HepG2 (cell line): Measurements from ENCODE around the gene KAT6B. TPM values are rescaled to one million over a fixed set of nuclear protein-coding genes. Genes with fewer than 3 reads are reported as not detected.

Experiments
- CHD2 ChIP-seq: IDR thresholded peaks from 2 replicates; pipeline ENCODE4 v1.6.1; 2011; ENCODE audit warnings: low read depth, low read length, improper control_type of control experiment
- IRF2 ChIP-seq: IDR thresholded peaks from 2 replicates; pipeline ENCODE4 v1.6.1; 2018; ENCODE audit warnings: missing genetic modification reagents, missing compliant biosample characterization
- MAF1 ChIP-seq: sonication (generic); formaldehyde crosslinking; IDR thresholded peaks from 2 replicates; pipeline ENCODE4 v1.5.0; 2020; ENCODE audit warnings: missing genetic modification reagents, borderline replicate concordance
- MXD4 ChIP-seq: IDR thresholded peaks from 2 replicates; pipeline ENCODE4 v1.6.1; 2016; ENCODE audit warnings: mild to moderate bottlenecking, missing biosample characterization, missing genetic modification reagents
- NR2F6 ChIP-seq, 2 experiments: IDR thresholded peaks; 2 replicates each; pipeline ENCODE4 v1.6.1; 2016; ENCODE audit warnings: antibody characterized with exemption in 1 of 2, mild to moderate bottlenecking in 1 of 2
- RBM22 ChIP-seq: fragments of 200-400 bp; formaldehyde crosslinking; optimal IDR thresholded peaks from 2 replicates; pipeline ENCODE3; 2017; ENCODE audit warnings: mild to moderate bottlenecking, low read length, moderate library complexity
- RCOR2 ChIP-seq: IDR thresholded peaks from 2 replicates; pipeline ENCODE4 v1.6.1; 2016; ENCODE audit warnings: missing biosample characterization, missing genetic modification reagents
- SIX4 ChIP-seq: sonication (generic); formaldehyde crosslinking; IDR thresholded peaks from 2 replicates; pipeline ENCODE4 v1.4.0; 2020; ENCODE audit warnings: missing genetic modification reagents
- SNAPC2 ChIP-seq: sonication (generic); formaldehyde crosslinking; IDR thresholded peaks from 2 replicates; pipeline ENCODE4 v1.8.1; 2022; ENCODE audit warnings: mild to moderate bottlenecking, missing genetic modification reagents
- SP140L ChIP-seq: sonication (generic); formaldehyde crosslinking; IDR thresholded peaks from 2 replicates; pipeline ENCODE4 v1.4.0; 2020; ENCODE audit warnings: missing genetic modification reagents, borderline replicate concordance
- TBL1XR1 ChIP-seq: fragments of 150-350 bp; IDR thresholded peaks from 2 replicates; pipeline ENCODE4 v1.6.1; 2014; ENCODE audit warnings: borderline replicate concordance, low read length; ENCODE audit not compliant: partially characterized antibody
- ZNF225 ChIP-seq: sonication (generic); formaldehyde crosslinking; IDR thresholded peaks from 2 replicates; pipeline ENCODE4 v1.4.0; 2020; ENCODE audit warnings: mild to moderate bottlenecking, missing genetic modification reagents
- polyA plus RNA-seq, 8 experiments: library from polyadenylated mRNA; depleted of rRNA in 3 of 8; stranded (reverse) in 7 of 8; unstranded in 1 of 8; fragments of >200 nt; fragmentation: Illumina TruSeq in 4 of 8; extraction: Trizol in 4 of 8; gene quantifications; 2 replicates each; pipeline versions ENCODE4 v1.2.1 to v1.2.3, GENCODE V29; 2011 to 2016; ENCODE audit warnings: low read depth in 4 of 8, missing spikeins in 1 of 8, mixed read lengths in 1 of 8; ENCODE audit not compliant: insufficient read depth in 1 of 8
- total RNA-seq, 5 experiments: library from RNA; depleted of rRNA; stranded (reverse); fragments of >200 nt; fragmentation: Illumina TruSeq; extraction: Trizol; gene quantifications; 2 replicates each; pipeline ENCODE4 v1.2.3, GENCODE V29; 2016; ENCODE audit warnings: low read depth in 1 of 5
- TF ChIP-seq, protein P1 (sequence below): sonication (generic); formaldehyde crosslinking; IDR thresholded peaks from 2 replicates; pipeline ENCODE4 v1.4.0; 2020; ENCODE audit warnings: mild to moderate bottlenecking, missing genetic modification reagents
- TF ChIP-seq, protein P2 (sequence below): sonication (generic); formaldehyde crosslinking; IDR thresholded peaks from 2 replicates; pipeline ENCODE4 v1.8.0; 2022; ENCODE audit warnings: missing genetic modification reagents, mild to moderate bottlenecking, inconsistent platforms, borderline replicate concordance
- TF ChIP-seq, protein P3 (sequence below): sonication (generic); formaldehyde crosslinking; IDR thresholded peaks from 2 replicates; pipeline ENCODE4 v1.5.1; 2020; ENCODE audit warnings: missing genetic modification reagents, mild to moderate bottlenecking, borderline replicate concordance
- TF ChIP-seq, protein P4 (sequence below): IDR thresholded peaks from 2 replicates; pipeline ENCODE4 v1.6.1; 2016
- TF ChIP-seq, protein P5 (sequence below): sonication (generic); formaldehyde crosslinking; IDR thresholded peaks from 2 replicates; pipeline ENCODE4 v1.8.0; 2022; ENCODE audit warnings: mild to moderate bottlenecking, missing genetic modification reagents, moderate library complexity
- TF ChIP-seq, protein P6 (sequence below): IDR thresholded peaks from 2 replicates; pipeline ENCODE4 v1.4.0; 2020; ENCODE audit warnings: mild to moderate bottlenecking, missing genetic modification reagents

Gene KAT6B
- total and polyA plus RNA-seq, 2 of the 13 experiments (the other 11 are each of a cell fraction or from before 2014, with no cell fraction given) = 3.0 to 9.5 TPM

DNA sequence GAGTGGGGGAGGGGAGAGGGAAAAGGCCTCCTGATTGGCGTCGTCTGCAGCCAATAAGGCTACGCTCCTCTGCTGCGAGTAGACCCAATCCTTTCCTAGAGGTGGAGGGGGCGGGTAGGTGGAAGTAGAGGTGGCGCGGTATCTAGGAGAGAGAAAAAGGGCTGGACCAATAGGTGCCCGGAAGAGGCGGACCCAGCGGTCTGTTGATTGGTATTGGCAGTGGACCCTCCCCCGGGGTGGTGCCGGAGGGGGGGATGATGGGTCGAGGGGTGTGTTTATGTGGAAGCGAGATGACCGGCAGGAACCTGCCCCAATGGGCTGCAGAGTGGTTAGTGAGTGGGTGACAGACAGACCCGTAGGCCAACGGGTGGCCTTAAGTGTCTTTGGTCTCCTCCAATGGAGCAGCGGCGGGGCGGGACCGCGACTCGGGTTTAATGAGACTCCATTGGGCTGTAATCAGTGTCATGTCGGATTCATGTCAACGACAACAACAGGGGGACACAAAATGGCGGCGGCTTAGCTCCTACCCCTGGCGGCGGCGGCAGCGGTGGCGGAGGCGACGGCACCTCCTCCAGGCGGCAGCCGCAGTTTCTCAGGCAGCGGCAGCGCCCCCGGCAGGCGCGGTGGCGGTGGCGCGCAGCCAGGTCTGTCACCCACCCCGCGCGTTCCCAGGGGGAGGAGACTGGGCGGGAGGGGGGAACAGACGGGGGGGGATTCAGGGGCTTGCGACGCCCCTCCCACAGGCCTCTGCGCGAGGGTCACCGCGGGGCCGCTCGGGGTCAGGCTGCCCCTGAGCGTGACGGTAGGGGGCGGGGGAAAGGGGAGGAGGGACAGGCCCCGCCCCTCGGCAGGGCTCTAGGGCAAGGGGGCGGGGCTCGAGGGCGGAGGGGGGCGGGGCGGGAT is at the start of gene KAT6B (continued):
- TF ChIP-seq TBL1XR1 (no peak), CHD2 (peak; percentile 70), ZNF225 (CRISPR knock-in tag) (no peak), NR2F6 (IDR thresholded peaks at IDR 0.05) (peak; percentile 8; the same call in 1 of the 2 replicates), NR2F6 (CRISPR knock-in tag; IDR thresholded peaks at IDR 0.05) (peak; percentile 71; the same call in 1 of the 2 replicates), MXD4 (CRISPR knock-in tag) (no peak), RCOR2 (no peak), MAF1 (CRISPR knock-in tag) (no peak), SP140L (no peak), SIX4 (CRISPR knock-in tag) (peak; percentile 45; the same call in 1 of the 2 replicates), SNAPC2 (CRISPR knock-in tag) (no peak), RBM22 (peak; percentile 39), IRF2 (CRISPR knock-in tag) (peak; percentile 15; the same call in 1 of the 2 replicates)
- TF ChIP-seq, protein P1, sequence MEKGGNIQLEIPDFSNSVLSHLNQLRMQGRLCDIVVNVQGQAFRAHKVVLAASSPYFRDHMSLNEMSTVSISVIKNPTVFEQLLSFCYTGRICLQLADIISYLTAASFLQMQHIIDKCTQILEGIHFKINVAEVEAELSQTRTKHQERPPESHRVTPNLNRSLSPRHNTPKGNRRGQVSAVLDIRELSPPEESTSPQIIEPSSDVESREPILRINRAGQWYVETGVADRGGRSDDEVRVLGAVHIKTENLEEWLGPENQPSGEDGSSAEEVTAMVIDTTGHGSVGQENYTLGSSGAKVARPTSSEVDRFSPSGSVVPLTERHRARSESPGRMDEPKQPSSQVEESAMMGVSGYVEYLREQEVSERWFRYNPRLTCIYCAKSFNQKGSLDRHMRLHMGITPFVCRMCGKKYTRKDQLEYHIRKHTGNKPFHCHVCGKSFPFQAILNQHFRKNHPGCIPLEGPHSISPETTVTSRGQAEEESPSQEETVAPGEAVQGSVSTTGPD (CRISPR knock-in tag) = no peak
- TF ChIP-seq, protein P2, sequence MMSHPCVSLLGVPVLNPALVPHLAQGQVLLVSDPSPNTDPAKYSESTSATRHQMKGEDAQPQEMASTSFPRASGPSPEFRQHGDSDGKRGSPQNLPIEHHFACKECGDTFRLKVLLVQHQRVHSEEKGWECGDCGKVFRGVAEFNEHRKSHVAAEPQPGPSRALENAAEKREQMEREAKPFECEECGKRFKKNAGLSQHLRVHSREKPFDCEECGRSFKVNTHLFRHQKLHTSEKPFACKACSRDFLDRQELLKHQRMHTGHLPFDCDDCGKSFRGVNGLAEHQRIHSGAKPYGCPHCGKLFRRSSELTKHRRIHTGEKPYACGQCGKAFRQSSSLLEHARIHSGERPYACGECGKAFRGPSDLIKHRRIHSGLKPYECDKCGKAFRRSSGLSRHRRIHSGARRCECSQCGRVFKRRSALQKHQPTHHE (CRISPR knock-in tag) = no peak
- TF ChIP-seq, protein P3, sequence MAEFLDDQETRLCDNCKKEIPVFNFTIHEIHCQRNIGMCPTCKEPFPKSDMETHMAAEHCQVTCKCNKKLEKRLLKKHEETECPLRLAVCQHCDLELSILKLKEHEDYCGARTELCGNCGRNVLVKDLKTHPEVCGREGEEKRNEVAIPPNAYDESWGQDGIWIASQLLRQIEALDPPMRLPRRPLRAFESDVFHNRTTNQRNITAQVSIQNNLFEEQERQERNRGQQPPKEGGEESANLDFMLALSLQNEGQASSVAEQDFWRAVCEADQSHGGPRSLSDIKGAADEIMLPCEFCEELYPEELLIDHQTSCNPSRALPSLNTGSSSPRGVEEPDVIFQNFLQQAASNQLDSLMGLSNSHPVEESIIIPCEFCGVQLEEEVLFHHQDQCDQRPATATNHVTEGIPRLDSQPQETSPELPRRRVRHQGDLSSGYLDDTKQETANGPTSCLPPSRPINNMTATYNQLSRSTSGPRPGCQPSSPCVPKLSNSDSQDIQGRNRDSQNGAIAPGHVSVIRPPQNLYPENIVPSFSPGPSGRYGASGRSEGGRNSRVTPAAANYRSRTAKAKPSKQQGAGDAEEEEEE = no peak
- TF ChIP-seq, protein P4, sequence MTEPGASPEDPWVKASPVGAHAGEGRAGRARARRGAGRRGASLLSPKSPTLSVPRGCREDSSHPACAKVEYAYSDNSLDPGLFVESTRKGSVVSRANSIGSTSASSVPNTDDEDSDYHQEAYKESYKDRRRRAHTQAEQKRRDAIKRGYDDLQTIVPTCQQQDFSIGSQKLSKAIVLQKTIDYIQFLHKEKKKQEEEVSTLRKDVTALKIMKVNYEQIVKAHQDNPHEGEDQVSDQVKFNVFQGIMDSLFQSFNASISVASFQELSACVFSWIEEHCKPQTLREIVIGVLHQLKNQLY (CRISPR knock-in tag) = no peak
- TF ChIP-seq, protein P5, sequence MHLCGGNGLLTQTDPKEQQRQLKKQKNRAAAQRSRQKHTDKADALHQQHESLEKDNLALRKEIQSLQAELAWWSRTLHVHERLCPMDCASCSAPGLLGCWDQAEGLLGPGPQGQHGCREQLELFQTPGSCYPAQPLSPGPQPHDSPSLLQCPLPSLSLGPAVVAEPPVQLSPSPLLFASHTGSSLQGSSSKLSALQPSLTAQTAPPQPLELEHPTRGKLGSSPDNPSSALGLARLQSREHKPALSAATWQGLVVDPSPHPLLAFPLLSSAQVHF = no peak
- TF ChIP-seq, protein P6, sequence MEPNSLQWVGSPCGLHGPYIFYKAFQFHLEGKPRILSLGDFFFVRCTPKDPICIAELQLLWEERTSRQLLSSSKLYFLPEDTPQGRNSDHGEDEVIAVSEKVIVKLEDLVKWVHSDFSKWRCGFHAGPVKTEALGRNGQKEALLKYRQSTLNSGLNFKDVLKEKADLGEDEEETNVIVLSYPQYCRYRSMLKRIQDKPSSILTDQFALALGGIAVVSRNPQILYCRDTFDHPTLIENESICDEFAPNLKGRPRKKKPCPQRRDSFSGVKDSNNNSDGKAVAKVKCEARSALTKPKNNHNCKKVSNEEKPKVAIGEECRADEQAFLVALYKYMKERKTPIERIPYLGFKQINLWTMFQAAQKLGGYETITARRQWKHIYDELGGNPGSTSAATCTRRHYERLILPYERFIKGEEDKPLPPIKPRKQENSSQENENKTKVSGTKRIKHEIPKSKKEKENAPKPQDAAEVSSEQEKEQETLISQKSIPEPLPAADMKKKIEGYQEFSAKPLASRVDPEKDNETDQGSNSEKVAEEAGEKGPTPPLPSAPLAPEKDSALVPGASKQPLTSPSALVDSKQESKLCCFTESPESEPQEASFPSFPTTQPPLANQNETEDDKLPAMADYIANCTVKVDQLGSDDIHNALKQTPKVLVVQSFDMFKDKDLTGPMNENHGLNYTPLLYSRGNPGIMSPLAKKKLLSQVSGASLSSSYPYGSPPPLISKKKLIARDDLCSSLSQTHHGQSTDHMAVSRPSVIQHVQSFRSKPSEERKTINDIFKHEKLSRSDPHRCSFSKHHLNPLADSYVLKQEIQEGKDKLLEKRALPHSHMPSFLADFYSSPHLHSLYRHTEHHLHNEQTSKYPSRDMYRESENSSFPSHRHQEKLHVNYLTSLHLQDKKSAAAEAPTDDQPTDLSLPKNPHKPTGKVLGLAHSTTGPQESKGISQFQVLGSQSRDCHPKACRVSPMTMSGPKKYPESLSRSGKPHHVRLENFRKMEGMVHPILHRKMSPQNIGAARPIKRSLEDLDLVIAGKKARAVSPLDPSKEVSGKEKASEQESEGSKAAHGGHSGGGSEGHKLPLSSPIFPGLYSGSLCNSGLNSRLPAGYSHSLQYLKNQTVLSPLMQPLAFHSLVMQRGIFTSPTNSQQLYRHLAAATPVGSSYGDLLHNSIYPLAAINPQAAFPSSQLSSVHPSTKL (CRISPR knock-in tag) = no peak
